ENCODE measurements around the gene C5orf46.

The C5orf46 gene

GRCh38 chr5:147863454-147864158 is 42.7 kb downstream of the C5orf46 start:
- DNase-seq (ENCODE audit: low read depth), result no peak
- H3K4me3 ChIP-seq (ENCODE audit: low read length), result no peak overlapping the region
- TF ChIP-seq, protein P1, sequence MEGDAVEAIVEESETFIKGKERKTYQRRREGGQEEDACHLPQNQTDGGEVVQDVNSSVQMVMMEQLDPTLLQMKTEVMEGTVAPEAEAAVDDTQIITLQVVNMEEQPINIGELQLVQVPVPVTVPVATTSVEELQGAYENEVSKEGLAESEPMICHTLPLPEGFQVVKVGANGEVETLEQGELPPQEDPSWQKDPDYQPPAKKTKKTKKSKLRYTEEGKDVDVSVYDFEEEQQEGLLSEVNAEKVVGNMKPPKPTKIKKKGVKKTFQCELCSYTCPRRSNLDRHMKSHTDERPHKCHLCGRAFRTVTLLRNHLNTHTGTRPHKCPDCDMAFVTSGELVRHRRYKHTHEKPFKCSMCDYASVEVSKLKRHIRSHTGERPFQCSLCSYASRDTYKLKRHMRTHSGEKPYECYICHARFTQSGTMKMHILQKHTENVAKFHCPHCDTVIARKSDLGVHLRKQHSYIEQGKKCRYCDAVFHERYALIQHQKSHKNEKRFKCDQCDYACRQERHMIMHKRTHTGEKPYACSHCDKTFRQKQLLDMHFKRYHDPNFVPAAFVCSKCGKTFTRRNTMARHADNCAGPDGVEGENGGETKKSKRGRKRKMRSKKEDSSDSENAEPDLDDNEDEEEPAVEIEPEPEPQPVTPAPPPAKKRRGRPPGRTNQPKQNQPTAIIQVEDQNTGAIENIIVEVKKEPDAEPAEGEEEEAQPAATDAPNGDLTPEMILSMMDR (conservative IDR thresholded peaks at IDR 0.05; ENCODE audit: low read length), result no peak

DNA sequence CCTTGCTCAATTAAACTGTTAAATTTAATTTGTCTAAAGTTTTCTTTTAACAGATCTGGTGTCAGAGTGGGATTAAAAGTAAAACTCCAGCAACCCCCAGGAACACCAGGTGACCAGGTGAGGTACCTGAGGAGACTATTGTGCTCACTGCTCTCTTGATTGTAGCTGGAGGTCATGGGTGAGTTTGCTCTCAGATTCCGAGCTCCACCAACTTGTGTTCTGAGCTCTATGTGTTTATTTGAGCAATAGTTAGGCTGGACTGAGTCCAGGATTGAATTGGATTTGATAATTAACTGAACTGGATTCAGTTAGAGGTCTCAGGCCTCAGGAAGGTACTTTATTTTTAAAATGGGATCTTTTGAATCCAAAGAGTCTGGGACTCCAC is 45.7 kb downstream of the C5orf46 start:
- TF ChIP-seq, protein P1 (conservative IDR thresholded peaks at IDR 0.05; ENCODE audit: low read length), result no peak
- H3K4me3 ChIP-seq (ENCODE audit: low read length), result no peak overlapping the region
- DNase-seq (ENCODE audit: low read depth), result no peak

DNA sequence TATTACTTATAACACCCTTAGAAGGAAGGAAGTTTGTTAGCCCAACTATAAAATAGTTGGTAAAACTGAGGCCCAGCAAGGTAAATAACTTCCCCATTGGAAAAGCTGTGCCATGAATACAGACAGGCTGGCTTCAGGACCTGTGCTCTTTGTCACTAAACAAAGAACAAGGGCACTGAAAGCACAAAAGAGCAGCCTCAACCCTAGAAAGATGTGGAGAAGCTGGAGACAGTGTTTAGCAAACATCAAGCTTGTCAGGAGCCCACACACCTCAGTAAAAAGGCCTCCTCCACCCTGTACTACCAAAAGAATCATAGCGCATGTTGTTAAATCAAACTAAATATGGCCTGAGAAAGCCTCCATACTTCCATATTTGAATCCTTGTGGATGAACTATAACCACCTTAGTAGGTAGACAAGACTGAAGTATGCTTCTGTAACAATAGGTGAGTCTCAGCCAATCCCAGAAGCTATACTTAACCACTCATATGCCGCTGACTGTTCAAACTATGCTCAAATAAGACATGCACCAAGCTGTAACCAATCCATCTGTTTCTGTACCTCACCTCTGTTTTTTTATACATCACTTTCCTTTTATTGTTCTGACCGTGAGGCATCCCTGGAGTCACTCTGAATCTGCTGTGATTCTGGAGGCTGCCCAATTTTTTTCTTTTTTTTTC is 46.2 kb downstream of the C5orf46 start:
- TF ChIP-seq, protein P1 (conservative IDR thresholded peaks at IDR 0.05; ENCODE audit: low read length), result no peak
- DNase-seq (ENCODE audit: low read depth), result no peak
- no peak overlapping the region for H3K4me3 ChIP-seq (ENCODE audit: low read length)

GRCh38 chr5:147858565-147858964 is 47.8 kb downstream of the C5orf46 start:
- no peak overlapping the region for H3K4me3 ChIP-seq (ENCODE audit: low read length)
- no peak for DNase-seq (ENCODE audit: low read depth)
- TF ChIP-seq, protein P1 (conservative IDR thresholded peaks at IDR 0.05; ENCODE audit: low read length), result no peak

DNA sequence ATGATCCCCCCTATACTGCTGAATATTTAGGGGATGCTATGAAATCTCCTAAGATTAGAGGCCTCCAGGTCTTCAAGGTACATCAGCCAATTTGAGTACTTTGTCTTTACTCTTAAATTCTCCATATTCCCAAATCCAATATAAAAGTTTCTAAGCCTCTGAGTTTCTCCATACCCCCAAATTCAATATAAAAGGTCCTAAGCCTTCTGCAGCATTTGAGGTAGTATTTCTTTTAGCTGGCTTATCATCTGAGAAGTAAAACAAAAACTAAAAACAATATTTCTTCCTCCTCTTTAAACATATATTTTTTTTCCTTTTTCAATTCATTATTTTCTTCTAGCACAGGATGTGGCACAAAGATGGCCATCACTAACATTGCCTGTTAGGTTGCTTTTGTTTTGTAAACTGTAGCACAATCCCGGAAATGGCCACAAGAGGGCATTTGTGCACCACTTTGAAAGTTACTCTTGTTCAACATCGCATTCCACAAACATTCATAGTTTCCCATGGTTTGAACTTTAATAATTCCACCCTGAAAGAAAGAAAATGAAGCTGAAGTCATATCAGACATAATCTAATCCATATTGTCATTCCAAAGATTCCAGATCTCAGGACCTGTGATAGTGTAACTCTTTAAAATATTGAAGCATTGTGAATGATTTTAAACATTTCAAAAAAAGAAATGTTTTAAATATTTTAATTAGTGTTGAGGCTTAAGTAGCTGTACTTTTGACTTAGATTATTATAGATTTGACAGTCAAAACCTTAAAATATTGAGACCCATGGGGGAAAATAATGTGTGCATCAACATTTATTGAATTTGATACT is 48.8 kb downstream of the C5orf46 start:
- peak; percentile 56 for DNase-seq (ENCODE audit: low read depth)
- TF ChIP-seq, protein P1 (conservative IDR thresholded peaks at IDR 0.05; ENCODE audit: low read length), result peak; percentile 89

DNA sequence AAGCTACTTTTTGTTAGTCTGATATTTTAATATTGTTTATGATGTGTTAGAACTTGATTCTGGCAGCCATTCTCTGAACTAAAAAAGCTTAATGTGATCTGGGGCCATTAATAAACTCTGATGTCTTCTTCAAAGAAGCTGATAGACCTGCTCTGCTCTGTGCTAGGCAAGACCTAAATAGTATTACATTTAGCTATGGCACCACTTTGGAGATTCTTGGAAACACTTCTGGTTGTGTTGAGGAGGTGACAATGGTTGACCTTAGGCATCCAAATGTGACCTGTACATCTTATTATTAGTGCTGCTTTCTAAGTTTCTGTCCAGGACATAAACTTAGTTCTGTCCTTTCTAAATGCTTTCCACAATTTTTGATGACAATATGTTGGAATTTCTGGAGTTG is 49.5 kb downstream of the C5orf46 start:
- DNase-seq (ENCODE audit: low read depth), result no peak
- no peak overlapping the region for H3K4me3 ChIP-seq (ENCODE audit: low read length)
- TF ChIP-seq, protein P1 (conservative IDR thresholded peaks at IDR 0.05; ENCODE audit: low read length), result no peak

More for the DNA sequence above, 48.8 kb downstream of the C5orf46 start:
- H3K4me3 ChIP-seq (ENCODE audit: low read length), result no peak overlapping the region
